ENCODE results near the gene UGT3A1.
"Not testable (repeated sequence)": the region's sequence is repeated elsewhere in the genome, so short reads cannot be mapped to it uniquely, and the experiment has no call there.

Gene UGT3A1

GRCh38 chr5:35987776-35988175 is 3.4 kb downstream of the UGT3A1 start:
- no peak for DNase-seq

- DNase-seq, result no peak
Observed at GRCh38 chr5:35979715-35980114, 11.5 kb downstream of the UGT3A1 start.

GRCh38 chr5:35976859-35977258 is 14.3 kb downstream of the UGT3A1 start:
- DNase-seq, result not testable (repeated sequence)

GRCh38 chr5:35974570-35974969 is 16.6 kb downstream of the UGT3A1 start:
- no peak for DNase-seq

DNA sequence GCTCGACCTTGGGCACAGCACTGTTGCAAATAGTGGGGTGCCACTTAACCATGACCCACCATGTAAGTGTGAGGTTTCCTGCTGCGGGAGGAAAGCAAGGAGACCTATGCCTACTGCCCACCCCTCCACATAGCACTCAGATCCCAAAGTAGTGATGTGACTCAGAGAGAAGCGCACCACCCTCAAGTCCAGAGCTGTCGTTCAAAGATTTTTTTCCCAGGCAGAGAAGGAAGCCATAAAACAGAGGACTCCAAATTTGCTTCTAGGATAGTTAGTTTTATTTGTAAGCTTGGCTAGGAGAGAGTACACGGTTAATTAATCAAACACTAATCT is 19.3 kb downstream of the UGT3A1 start:
- DNase-seq, result no peak

GRCh38 chr5:35971186-35971877 is 19.9 kb downstream of the UGT3A1 start:
- DNase-seq, result no peak

DNA sequence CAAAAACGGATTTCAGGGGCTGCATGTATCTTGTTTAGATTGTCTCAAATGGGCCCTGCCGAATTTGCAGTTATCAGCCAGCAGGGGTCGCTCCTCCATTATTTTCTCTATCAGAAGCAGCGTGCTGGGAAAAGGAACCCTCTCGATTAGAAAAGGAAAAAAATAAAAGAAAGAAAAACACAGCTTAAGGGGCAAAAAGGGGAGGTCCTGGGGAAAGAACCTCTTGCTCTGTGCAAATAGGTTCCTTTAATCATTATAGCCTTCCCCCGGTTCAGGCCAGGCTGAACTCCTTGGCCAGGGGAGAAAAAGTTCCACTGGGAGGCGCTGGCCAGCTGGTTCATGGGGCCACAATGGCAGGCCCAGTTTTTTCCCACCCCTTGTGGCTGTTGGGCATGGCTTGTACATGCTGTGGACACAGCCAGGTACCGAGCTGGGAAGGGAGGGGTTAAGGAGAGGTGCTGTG is 27.8 kb downstream of the UGT3A1 start:
- no peak for DNase-seq

- DNase-seq, result no peak
Observed at GRCh38 chr5:35960328-35960727, 30.9 kb downstream of the UGT3A1 start.

GRCh38 chr5:35956429-35956828 is 34.8 kb downstream of the UGT3A1 start:
- DNase-seq, result no peak

- no peak for DNase-seq
Observed at GRCh38 chr5:35954175-35954574, 37.0 kb downstream of the UGT3A1 start.

DNA sequence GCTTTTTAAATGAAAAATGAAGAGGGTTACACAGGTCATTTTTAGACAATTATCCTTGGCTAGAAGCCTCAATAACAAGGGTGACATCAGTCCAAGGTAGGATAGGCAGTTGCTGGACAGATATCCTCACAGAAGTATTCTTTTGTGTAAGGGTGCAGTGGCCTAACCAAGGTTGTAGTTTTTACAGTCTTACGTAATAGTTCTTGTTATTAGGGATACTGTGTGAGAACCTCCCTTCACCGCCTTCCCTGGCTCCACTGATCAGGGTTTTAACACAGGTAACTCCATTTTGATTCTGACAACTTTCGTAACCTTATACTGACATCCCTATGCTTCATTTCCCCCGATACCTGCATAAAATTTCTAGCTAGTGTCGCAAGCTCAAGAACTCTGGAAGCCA is 44.1 kb downstream of the UGT3A1 start:
- no peak for DNase-seq

DNA sequence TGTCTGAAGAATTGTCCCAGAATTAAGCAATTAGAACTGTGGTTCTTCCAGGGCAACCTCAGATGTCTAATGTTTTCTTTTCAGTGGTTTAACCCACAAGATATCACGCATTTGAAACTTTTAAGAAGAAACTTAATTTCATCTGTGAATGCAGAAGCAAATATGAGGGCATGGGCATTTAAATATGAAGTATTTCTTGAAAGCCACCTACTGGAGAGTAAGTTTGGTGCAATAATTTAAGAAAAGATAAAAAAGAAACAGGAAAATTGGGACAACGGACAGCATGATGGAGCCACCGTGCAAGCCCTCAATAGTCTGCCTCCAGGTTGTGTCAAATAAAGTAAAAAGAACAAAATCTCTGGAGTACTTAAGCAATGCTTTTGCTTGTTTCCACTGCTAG is 51.6 kb downstream of the UGT3A1 start:
- DNase-seq, result no peak

- DNase-seq, result peak; percentile 88
Observed at GRCh38 chr5:35938568-35939227, 52.5 kb downstream of the UGT3A1 start, which contains the start of gene CAPSL. TSS of gene CAPSL (minus strand) at chr5:35938622. CDS start at chr5:35921120, 17,502 bp downstream.

DNA sequence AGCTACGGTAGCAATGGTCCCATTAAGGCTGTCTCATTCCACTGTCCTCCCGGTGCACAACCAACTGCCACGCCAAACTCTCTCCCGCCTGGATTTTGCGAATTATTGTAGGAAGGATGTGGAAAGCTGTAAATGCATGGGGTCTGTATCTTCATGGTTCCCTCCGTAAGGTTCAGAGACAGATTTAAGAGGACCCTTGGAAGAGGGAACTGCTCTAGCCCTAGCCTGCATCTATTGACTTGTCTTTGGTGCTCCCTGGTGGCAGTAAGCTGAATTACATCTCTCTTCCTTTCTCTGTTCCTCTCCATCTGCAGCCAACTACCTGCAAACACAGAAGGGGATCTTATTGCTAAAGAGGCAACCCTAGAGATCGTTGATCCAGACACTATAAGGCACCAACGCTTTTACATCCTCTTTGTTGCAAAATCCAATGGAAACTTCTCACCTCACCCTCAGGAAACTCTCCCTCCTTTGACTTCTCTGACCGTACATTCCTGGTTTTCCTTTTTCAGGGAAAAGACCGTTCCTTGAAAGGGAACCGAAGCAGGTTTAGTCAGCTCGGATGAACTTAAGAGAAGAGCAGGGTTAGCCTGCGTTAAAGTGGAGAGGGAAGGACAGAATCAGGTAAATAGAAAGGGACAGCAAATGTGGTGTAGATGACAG is 64.7 kb downstream of the UGT3A1 start:
- peak; percentile 66 for DNase-seq

- peak; percentile 75 for DNase-seq
Observed at GRCh38 chr5:35924950-35925722, 66.1 kb downstream of the UGT3A1 start.

DNA sequence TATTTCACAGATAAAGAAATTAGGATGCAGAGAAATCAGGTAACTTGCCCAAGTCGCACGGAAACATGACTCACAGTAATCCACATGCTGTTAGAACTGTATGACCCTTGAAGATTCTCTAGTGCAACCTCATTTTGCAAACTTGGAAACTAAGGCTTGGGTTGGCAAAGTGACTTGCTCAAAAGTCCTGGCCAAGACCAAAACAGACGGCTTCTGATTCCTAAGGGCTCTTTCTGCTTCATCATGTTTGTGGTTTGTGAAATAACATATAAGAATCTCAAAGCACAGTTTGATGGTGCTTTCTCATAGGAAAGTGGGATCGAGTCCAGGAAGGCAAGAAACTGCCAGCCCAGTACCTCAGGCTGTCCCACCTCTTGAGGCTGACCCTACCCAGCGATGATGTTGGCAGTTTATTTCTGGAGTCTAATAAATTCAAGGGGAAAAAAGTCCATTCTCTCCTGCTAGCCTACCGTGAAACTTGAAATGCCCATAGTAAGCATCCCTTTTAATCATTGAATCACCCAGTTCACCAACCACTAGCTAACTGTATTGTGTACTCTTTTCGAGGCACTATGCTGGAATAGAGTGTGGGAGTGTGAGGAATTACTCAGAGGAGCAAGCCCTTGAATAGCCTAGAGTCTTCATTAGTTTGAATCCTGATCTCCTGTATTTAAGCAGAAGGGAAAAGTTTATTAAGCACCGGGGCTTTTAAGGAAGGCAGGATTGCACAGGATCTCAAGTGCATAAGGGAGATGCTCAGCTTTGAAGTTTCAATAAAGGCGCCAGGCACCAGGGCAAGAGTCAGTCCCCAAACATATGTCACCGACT is 66.9 kb downstream of the UGT3A1 start:
- DNase-seq, result no peak

GRCh38 chr5:35922468-35922867 is 68.7 kb downstream of the UGT3A1 start:
- no peak for DNase-seq

DNA sequence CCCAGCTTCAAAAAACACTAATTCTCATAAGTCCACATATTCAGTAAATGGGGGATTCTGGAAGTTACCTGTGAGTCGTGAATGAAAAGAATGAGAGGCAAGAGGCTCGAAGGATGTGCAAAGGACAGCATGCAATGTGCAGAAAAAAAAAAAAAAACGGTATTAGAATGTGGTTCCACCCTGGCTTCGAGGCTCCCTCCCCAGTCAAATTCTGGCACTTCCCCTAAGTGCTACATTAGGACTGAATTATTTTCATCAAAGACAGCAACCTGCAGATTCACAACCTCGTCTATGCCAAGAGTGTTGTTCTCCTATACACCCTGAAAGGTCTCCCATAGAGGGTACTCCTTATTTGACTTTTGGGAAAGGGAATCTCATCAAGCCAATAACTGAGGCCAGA is 69.3 kb downstream of the UGT3A1 start:
- no peak for DNase-seq

DNA sequence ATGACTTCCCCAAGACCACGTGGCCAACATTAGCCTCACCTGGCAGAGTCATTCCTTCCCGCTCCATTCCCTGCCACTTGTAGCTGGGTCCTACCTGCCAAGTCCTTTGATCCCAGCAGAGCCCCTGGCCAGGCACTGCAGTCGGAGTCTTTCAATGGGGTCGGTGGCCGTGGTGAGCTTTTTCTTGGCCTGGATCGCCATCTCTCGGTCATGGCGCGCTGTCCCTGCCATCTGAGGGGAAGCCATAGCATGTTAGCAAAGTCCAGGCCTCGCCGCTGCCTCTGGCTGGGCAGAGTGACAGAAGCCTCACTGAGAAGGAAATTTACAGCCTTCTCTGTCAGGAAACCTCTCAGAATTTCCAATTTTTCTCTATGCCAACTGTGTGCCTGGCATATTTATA is 70.3 kb downstream of the UGT3A1 start:
- no peak for DNase-seq

- no peak for DNase-seq
Observed at GRCh38 chr5:35919191-35919590, 72.0 kb downstream of the UGT3A1 start.

DNA sequence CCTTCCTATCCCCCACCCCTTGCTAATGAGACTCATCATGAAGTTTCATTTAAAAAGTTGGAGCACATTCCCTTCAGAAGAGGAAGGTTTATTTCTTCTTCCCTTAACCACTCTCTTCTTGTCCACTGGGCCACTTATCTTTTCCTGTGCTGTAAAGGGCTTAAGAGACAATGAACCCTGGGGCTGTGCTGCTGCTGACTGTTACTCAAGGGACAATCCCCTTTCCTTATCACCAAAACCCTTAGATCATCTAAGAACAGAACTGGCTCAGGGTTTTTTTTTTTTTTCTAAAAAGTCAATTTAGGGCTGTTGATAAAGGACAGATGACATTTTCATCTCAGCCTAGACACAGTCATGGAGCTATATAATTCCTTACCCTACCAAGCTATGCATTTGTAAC is 82.4 kb downstream of the UGT3A1 start:
- DNase-seq, result no peak

DNA sequence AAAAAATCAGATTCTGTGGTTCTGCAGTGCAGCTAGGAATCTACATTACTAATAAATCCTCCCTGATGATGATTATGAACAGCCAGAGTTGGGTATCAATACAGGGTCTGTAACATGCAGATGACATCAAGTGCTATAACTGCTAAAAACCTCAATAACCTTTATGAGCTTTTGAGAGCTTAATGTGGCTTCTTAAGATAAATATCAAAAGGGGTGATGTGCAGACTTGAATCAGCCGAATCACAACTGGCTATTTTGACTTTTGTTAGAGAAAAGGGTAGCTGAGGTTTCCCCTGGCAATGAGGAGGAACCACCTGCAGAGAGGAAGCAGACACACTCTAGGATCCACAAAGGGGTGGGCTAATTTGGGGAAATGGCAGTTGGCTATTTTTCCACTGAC is 83.0 kb downstream of the UGT3A1 start:
- DNase-seq, result no peak

All from right hindlimb (tissue), 1 donor.